HepG2 (cell line): Measurements from ENCODE around the gene MAP3K8. TPM values are rescaled to one million over a fixed set of nuclear protein-coding genes. Genes with fewer than 3 reads are reported as not detected.

ENCODE experiments used
- BRD4 ChIP-seq: sonication (generic); formaldehyde crosslinking; IDR thresholded peaks from 2 replicates; pipeline ENCODE4 v1.4.0; 2020; ENCODE audit warnings: missing genetic modification reagents
- E2F5 ChIP-seq: sonication (generic); formaldehyde crosslinking; conservative IDR thresholded peaks from 2 replicates; pipeline ENCODE4 v1.4.0; 2020; ENCODE audit warnings: missing genetic modification reagents
- FOXA1 ChIP-seq, 2 experiments: fragments of 450-650 bp in 1 of 2; sonication (generic) in 1 of 2; formaldehyde crosslinking in 1 of 2; IDR thresholded peaks; 2 replicates each; pipeline versions ENCODE4 v1.4.0 to v1.6.1; 2016 to 2020; ENCODE audit warnings: missing genetic modification reagents in 1 of 2
- FOXP1 ChIP-seq, 2 experiments: fragments of 450-650 bp in 1 of 2; IDR thresholded peaks; 2 replicates each; pipeline ENCODE4 v1.6.1; 2017 to 2018; ENCODE audit warnings: antibody characterized with exemption in 1 of 2
- HHEX ChIP-seq: IDR thresholded peaks from 2 replicates; pipeline ENCODE4 v1.6.1; 2016; ENCODE audit warnings: control low read depth
- SALL2 ChIP-seq: sonication (generic); formaldehyde crosslinking; IDR thresholded peaks from 2 replicates; pipeline ENCODE4 v1.8.1; 2023; ENCODE audit warnings: mild to moderate bottlenecking, missing genetic modification reagents, inconsistent platforms
- SIN3B ChIP-seq: fragments of 150-350 bp; IDR thresholded peaks from 2 replicates; pipeline ENCODE4 v1.6.1; 2014; ENCODE audit warnings: low read length
- SNAPC2 ChIP-seq: sonication (generic); formaldehyde crosslinking; IDR thresholded peaks from 2 replicates; pipeline ENCODE4 v1.8.1; 2022; ENCODE audit warnings: mild to moderate bottlenecking, missing genetic modification reagents
- ZNF142 ChIP-seq: sonication (generic); formaldehyde crosslinking; IDR thresholded peaks from 2 replicates; pipeline ENCODE4 v1.4.0; 2020; ENCODE audit warnings: missing genetic modification reagents
- ZNF704 ChIP-seq: sonication (generic); formaldehyde crosslinking; IDR thresholded peaks from 2 replicates; pipeline ENCODE4 v1.8.1; 2023; ENCODE audit warnings: mild to moderate bottlenecking, inconsistent platforms, moderate library complexity, missing genetic modification reagents, borderline replicate concordance
- ZNF720 ChIP-seq: sonication (generic); formaldehyde crosslinking; IDR thresholded peaks from 2 replicates; pipeline ENCODE4 v1.4.0; 2020; ENCODE audit warnings: missing genetic modification reagents
- polyA plus RNA-seq, 8 experiments: library from polyadenylated mRNA; depleted of rRNA in 3 of 8; stranded (reverse) in 7 of 8; unstranded in 1 of 8; fragments of >200 nt; fragmentation: Illumina TruSeq in 4 of 8; extraction: Trizol in 4 of 8; gene quantifications; 2 replicates each; pipeline versions ENCODE4 v1.2.1 to v1.2.3, GENCODE V29; 2011 to 2016; ENCODE audit warnings: low read depth in 4 of 8, missing spikeins in 1 of 8, mixed read lengths in 1 of 8; ENCODE audit not compliant: insufficient read depth in 1 of 8
- total RNA-seq, 5 experiments: library from RNA; depleted of rRNA; stranded (reverse); fragments of >200 nt; fragmentation: Illumina TruSeq; extraction: Trizol; gene quantifications; 2 replicates each; pipeline ENCODE4 v1.2.3, GENCODE V29; 2016; ENCODE audit warnings: low read depth in 1 of 5
- TF ChIP-seq, protein P1 (sequence below): sonication (generic); formaldehyde crosslinking; IDR thresholded peaks from 2 replicates; pipeline ENCODE4 v1.4.0; 2020; ENCODE audit warnings: mild to moderate bottlenecking, missing genetic modification reagents

The MAP3K8 gene
- total and polyA plus RNA-seq, 2 of the 13 experiments (the other 11 are each of a cell fraction or from before 2014, with no cell fraction given) = 19.3 to 37.9 TPM

- TF ChIP-seq, protein P1, sequence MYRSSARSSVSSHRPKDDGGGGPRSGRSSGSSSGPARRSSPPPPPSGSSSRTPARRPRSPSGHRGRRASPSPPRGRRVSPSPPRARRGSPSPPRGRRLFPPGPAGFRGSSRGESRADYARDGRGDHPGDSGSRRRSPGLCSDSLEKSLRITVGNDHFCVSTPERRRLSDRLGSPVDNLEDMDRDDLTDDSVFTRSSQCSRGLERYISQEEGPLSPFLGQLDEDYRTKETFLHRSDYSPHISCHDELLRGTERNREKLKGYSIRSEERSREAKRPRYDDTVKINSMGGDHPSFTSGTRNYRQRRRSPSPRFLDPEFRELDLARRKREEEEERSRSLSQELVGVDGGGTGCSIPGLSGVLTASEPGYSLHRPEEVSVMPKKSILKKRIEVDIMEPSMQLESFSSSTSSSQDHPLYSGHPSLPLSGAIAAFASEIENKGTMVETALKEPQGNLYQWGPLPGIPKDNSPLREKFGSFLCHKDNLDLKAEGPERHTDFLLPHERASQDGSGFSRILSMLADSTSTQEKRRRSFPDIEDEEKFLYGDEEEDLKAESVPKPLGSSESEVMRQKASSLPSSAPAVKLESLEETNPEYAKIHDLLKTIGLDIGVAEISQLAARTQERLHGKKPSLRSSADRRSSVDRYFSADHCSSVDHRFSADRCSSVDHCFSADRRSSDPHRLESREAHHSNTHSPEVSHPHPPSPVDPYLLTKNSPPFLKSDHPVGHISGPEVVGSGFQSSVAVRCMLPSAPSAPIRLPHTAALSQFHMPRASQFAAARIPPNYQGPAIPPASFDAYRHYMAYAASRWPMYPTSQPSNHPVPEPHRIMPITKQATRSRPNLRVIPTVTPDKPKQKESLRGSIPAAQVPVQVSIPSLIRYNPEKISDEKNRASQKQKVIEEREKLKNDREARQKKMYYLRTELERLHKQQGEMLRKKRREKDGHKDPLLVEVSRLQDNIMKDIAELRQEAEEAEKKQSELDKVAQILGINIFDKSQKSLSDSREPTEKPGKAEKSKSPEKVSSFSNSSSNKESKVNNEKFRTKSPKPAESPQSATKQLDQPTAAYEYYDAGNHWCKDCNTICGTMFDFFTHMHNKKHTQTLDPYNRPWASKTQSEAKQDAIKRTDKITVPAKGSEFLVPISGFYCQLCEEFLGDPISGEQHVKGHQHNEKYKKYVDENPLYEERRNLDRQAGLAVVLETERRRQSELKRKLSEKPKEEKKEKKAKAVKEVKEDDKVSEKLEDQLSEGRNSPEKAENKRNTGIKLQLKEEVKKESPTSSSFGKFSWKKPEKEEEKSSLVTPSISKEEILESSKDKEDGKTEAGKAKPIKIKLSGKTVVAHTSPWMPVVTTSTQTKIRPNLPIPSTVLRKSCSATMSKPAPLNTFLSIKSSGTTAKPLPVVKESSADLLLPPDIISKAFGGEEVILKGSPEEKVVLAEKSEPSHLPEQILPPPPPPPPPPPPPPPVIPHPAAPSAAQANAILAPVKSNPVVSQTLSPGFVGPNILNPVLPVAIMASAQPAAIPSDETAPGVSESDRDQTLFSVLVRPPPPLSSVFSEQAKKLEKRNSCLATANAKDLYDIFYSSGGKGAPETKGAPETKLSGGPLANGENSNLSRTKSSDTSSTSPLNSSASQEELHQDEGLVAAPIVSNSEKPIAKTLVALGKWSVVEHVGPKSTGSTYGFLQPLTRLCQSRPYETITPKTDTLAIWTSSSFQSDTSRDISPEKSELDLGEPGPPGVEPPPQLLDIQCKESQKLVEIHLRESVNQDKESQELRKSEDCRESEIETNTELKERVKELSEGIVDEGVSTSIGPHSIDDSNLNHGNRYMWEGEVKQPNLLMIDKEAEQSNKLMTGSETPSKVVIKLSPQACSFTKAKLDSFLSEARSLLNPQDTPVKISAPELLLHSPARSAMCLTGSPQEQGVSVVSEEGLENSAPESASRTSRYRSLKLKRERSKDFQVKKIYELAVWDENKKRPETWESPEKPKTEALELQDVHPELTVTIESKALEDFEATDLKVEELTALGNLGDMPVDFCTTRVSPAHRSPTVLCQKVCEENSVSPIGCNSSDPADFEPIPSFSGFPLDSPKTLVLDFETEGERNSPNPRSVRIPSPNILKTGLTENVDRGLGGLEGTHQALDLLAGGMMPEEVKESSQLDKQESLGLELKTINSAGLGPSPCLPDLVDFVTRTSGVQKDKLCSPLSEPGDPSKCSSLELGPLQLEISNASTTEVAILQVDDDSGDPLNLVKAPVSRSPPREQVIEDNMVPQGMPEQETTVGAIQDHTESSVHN (CRISPR knock-in tag) = no peak
- TF ChIP-seq FOXP1 (IDR thresholded peaks at IDR 0.05) = no peak
- TF ChIP-seq FOXP1 (CRISPR knock-in tag; IDR thresholded peaks at IDR 0.05) = peak; percentile 84; the same call in 1 of the 2 replicates
- no peak for TF ChIP-seq ZNF142 (CRISPR knock-in tag)
- TF ChIP-seq E2F5 (CRISPR knock-in tag) = no peak
- TF ChIP-seq BRD4 (CRISPR knock-in tag) = no peak
- TF ChIP-seq SALL2 (CRISPR knock-in tag) = no peak
- TF ChIP-seq SNAPC2 (CRISPR knock-in tag) = no peak
- no peak for TF ChIP-seq SIN3B
- no peak for TF ChIP-seq ZNF720
- TF ChIP-seq ZNF704 (CRISPR knock-in tag) = no peak
- no peak for TF ChIP-seq FOXA1 (IDR thresholded peaks at IDR 0.05)
- peak; percentile 73 for TF ChIP-seq FOXA1 (CRISPR knock-in tag; IDR thresholded peaks at IDR 0.05)
- TF ChIP-seq HHEX (CRISPR knock-in tag) = peak; percentile 43; the same call in 1 of the 2 replicates
Observed at GRCh38 chr10:30438021-30438850, 4.3 kb downstream of the MAP3K8 start (continued).
